ENCODE data around the gene KRT10. TPM values are rescaled to one million over a fixed set of nuclear protein-coding genes. Genes with fewer than 3 reads are reported as not detected.
"Not testable (repeated sequence)": the region's sequence is repeated elsewhere in the genome, so short reads cannot be mapped to it uniquely, and the experiment has no call there.

KRT10 gene
- total RNA-seq = 10 to 100 TPM; 20.7 to 22.0 TPM

GRCh38 chr17:40822132-40822812 is at the start of gene KRT10:
KRT10 (minus strand) TSS chr17:40822614; CDS start chr17:40822585, 29 bp downstream.
- no peaks in the 10 kb centered on the region for H3K9me3 Mint-ChIP-seq
- peaks cover 41% of the 10 kb centered on the region for H3K4me1 Mint-ChIP-seq
- H3K4me3 Mint-ChIP-seq = no peak within 1 kb of the TSS
- POLR2A ChIA-PET = no interaction called here
- CTCF ChIA-PET = no interaction called here
- no peak within 1 kb of the TSS for H3K27ac Mint-ChIP-seq
- DNase-seq = no peak
- peaks cover 19% of the 10 kb centered on the region for H3K36me3 Mint-ChIP-seq (ENCODE audit: low read depth)
- peaks cover 5% of the 10 kb centered on the region for H3K27me3 Mint-ChIP-seq

- ChIA-PET CTCF (interaction anchor here (1.0 kb wide), 1 partner anchor 792 kb away, joined by 3 read pairs; no protein-coding TSS in a partner anchor), POLR2A (interaction anchor here (0.5 kb wide), 1 partner anchor 222 kb away, joined by 3 read pairs; no protein-coding TSS in a partner anchor)
- Mint-ChIP-seq H3K27me3 (peaks cover 28% of the 10 kb centered on the region), H3K9me3 (no peaks in the 10 kb centered on the region), H3K36me3 (ENCODE audit: low read depth) (no peaks in the 10 kb centered on the region), H3K4me1 (no peaks in the 10 kb centered on the region), H3K27ac (no peak overlapping the region), H3K4me3 (no peak overlapping the region)
- DNase-seq = no peak
Observed at GRCh38 chr17:40871316-40871715, 48.9 kb upstream of the KRT10 start.

GRCh38 chr17:40870136-40870535 is 47.7 kb upstream of the KRT10 start:
- no peaks in the 10 kb centered on the region for H3K36me3 Mint-ChIP-seq (ENCODE audit: low read depth)
- POLR2A ChIA-PET = no interaction called here
- no peaks in the 10 kb centered on the region for H3K9me3 Mint-ChIP-seq
- H3K4me3 Mint-ChIP-seq = no peak overlapping the region
- CTCF ChIA-PET = no interaction called here
- no peaks in the 10 kb centered on the region for H3K4me1 Mint-ChIP-seq
- no peak overlapping the region for H3K27ac Mint-ChIP-seq
- no peak for DNase-seq
- peaks cover 24% of the 10 kb centered on the region for H3K27me3 Mint-ChIP-seq

- H3K4me3 Mint-ChIP-seq = no peak within 1 kb of the TSS
- ChIA-PET CTCF (no interaction called here), POLR2A (interaction anchor here (0.7 kb wide), 1 partner anchor 566 kb away, joined by 3 read pairs; no protein-coding TSS in a partner anchor)
- H3K36me3 Mint-ChIP-seq (ENCODE audit: low read depth) = no peaks in the 10 kb centered on the region
- no peaks in the 10 kb centered on the region for H3K9me3 Mint-ChIP-seq
- H3K27me3 Mint-ChIP-seq = peaks cover 13% of the 10 kb centered on the region
- no peak within 1 kb of the TSS for H3K27ac Mint-ChIP-seq
- no peaks in the 10 kb centered on the region for H3K4me1 Mint-ChIP-seq
- no peak for DNase-seq
Observed at GRCh38 chr17:40866838-40867237, 44.4 kb upstream of the KRT10 start, which contains the start of gene KRT12. KRT12 (minus strand) TSS chr17:40867223; CDS start chr17:40867186, 37 bp downstream.

- peaks cover 15% of the 10 kb centered on the region for H3K27me3 Mint-ChIP-seq
- no peaks in the 10 kb centered on the region for H3K9me3 Mint-ChIP-seq
- no peaks in the 10 kb centered on the region for H3K36me3 Mint-ChIP-seq (ENCODE audit: low read depth)
- CTCF ChIA-PET = no interaction called here
- DNase-seq = no peak
- POLR2A ChIA-PET = no interaction called here
- H3K4me1 Mint-ChIP-seq = no peaks in the 10 kb centered on the region
- no peak overlapping the region for H3K27ac Mint-ChIP-seq
- H3K4me3 Mint-ChIP-seq = no peak overlapping the region
Observed at GRCh38 chr17:40864661-40865390, 42.4 kb upstream of the KRT10 start.

GRCh38 chr17:40862985-40863733 is 40.7 kb upstream of the KRT10 start:
- Mint-ChIP-seq H3K27ac (no peak overlapping the region), H3K4me3 (no peak overlapping the region), H3K27me3 (peaks cover 14% of the 10 kb centered on the region), H3K36me3 (ENCODE audit: low read depth) (no peaks in the 10 kb centered on the region), H3K4me1 (no peaks in the 10 kb centered on the region), H3K9me3 (no peaks in the 10 kb centered on the region)
- DNase-seq = no peak
- CTCF ChIA-PET = no interaction called here
- POLR2A ChIA-PET = no interaction called here

- Mint-ChIP-seq H3K4me3 (no peak overlapping the region), H3K9me3 (no peaks in the 10 kb centered on the region), H3K27me3 (peaks cover 11% of the 10 kb centered on the region), H3K27ac (no peak overlapping the region), H3K36me3 (ENCODE audit: low read depth) (no peaks in the 10 kb centered on the region), H3K4me1 (peaks cover 2% of the 10 kb centered on the region)
- no peak for DNase-seq
- ChIA-PET CTCF (interaction anchor here (2.3 kb wide), 1 partner anchor 803 kb away, joined by 7 read pairs; no protein-coding TSS in a partner anchor), POLR2A (no interaction called here)
Observed at GRCh38 chr17:40859536-40859935, 37.1 kb upstream of the KRT10 start.

GRCh38 chr17:40858667-40859066 is 36.3 kb upstream of the KRT10 start:
- CTCF ChIA-PET = interaction anchor here (2.3 kb wide), 1 partner anchor 804 kb away, joined by 7 read pairs; no protein-coding TSS in a partner anchor
- H3K36me3 Mint-ChIP-seq (ENCODE audit: low read depth); H3K4me3 Mint-ChIP-seq; DNase-seq; H3K27ac Mint-ChIP-seq; POLR2A ChIA-PET; H3K4me1 Mint-ChIP-seq; H3K9me3 Mint-ChIP-seq: not testable (repeated sequence)
- H3K27me3 Mint-ChIP-seq = peaks cover 11% of the 10 kb centered on the region

- Mint-ChIP-seq H3K4me3 (no peak overlapping the region), H3K27me3 (peaks cover 16% of the 10 kb centered on the region), H3K9me3 (no peaks in the 10 kb centered on the region), H3K4me1 (peaks cover 2% of the 10 kb centered on the region), H3K36me3 (ENCODE audit: low read depth) (no peaks in the 10 kb centered on the region), H3K27ac (no peak overlapping the region)
- ChIA-PET POLR2A (no interaction called here), CTCF (interaction anchor here (2.4 to 2.6 kb wide), 2 partner anchors 691 to 806 kb away, joined by 14 to 18 read pairs; no protein-coding TSS in a partner anchor)
- DNase-seq = no peak
Observed at GRCh38 chr17:40857535-40857934, 35.1 kb upstream of the KRT10 start.

- CTCF ChIA-PET = no interaction called here
- POLR2A ChIA-PET = no interaction called here
- H3K36me3 Mint-ChIP-seq (ENCODE audit: low read depth) = no peaks in the 10 kb centered on the region
Observed at GRCh38 chr17:40854175-40854814, 31.9 kb upstream of the KRT10 start.

GRCh38 chr17:40852364-40852763 is 29.9 kb upstream of the KRT10 start:
- POLR2A ChIA-PET = no interaction called here

More at GRCh38 chr17:40854175-40854814, 31.9 kb upstream of the KRT10 start:
- Mint-ChIP-seq H3K4me1 (peaks cover 2% of the 10 kb centered on the region), H3K27me3 (peaks cover 20% of the 10 kb centered on the region), H3K9me3 (no peaks in the 10 kb centered on the region), H3K27ac (no peak overlapping the region), H3K4me3 (no peak overlapping the region)
- no peak for DNase-seq

GRCh38 chr17:40850293-40850972 is 28.0 kb upstream of the KRT10 start:
- H3K4me1 Mint-ChIP-seq = no peaks in the 10 kb centered on the region
- peaks cover 33% of the 10 kb centered on the region for H3K27me3 Mint-ChIP-seq
- POLR2A ChIA-PET = no interaction called here
- H3K4me3 Mint-ChIP-seq = no peak overlapping the region
- H3K36me3 Mint-ChIP-seq (ENCODE audit: low read depth) = no peaks in the 10 kb centered on the region
- H3K27ac Mint-ChIP-seq = no peak overlapping the region
- CTCF ChIA-PET = no interaction called here
- DNase-seq = no peak
- no peaks in the 10 kb centered on the region for H3K9me3 Mint-ChIP-seq

More at GRCh38 chr17:40852364-40852763, 29.9 kb upstream of the KRT10 start:
- Mint-ChIP-seq H3K27ac (no peak overlapping the region), H3K4me1 (peaks cover 2% of the 10 kb centered on the region), H3K9me3 (no peaks in the 10 kb centered on the region), H3K27me3 (peaks cover 24% of the 10 kb centered on the region), H3K36me3 (ENCODE audit: low read depth) (no peaks in the 10 kb centered on the region), H3K4me3 (no peak overlapping the region)
- CTCF ChIA-PET = no interaction called here
- DNase-seq = no peak

All from activated CD4-positive, alpha-beta memory T cell treated with anti-CD3 and anti-CD28 coated beads, Interleukin-2, amount 10 ng/mL, durations not matched to agents 7 days and 5 days (primary cell).